ENCODE data around the gene NEUROD6. TPM values are rescaled to one million over a fixed set of nuclear protein-coding genes. Genes with fewer than 3 reads are reported as not detected.

NEUROD6 gene
- total and polyA plus RNA-seq, 2 experiments from 2014 or later: not detected

DNA sequence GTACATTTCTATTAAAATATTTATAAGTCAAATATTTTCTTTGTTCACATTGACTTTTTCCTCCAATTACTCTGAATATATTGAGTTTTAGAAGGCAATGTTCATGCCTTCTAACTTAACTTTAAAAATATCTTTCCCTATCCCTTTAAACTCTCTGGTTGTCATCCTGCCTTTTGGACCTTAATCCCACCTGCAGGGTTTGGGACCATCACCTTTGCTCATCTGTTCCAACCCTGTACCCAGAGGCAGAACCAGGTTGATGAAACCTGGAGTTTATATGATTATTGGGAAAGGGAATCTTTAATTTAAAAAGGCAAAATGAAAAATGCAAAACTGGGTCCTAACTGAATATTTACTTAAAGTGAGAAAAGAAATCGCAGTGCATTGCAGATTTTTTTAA, 24.8 kb downstream of the NEUROD6 start (continued):
- TF ChIP-seq CREB1 (CRISPR knock-in tag; IDR thresholded peaks at IDR 0.05; ENCODE audit: low read depth) (no peak), NANOG (IDR thresholded peaks at IDR 0.05; ENCODE audit: borderline replicate concordance) (no peak), ZNF114 (CRISPR knock-in tag; IDR thresholded peaks at IDR 0.05) (no peak), POLR2AphosphoS5 (IDR thresholded peaks at IDR 0.05; ENCODE audit: low read depth) (no peak), JUNB (IDR thresholded peaks at IDR 0.05; ENCODE audit: unreplicated experiment) (no peak)

- Mint-ChIP-seq H3K36me3 (ENCODE audit: low read depth) (no peaks in the 10 kb centered on the region), H3K9me3 (no peaks in the 10 kb centered on the region), H3K27me3 (ENCODE audit: insufficient read depth, low read depth, poor library complexity) (peaks cover 10% of the 10 kb centered on the region), H3K4me1 (peaks cover 4% of the 10 kb centered on the region; the same call in 2 of the 3 replicates), H3K4me3 (no peak overlapping the region), H3K27ac (no peak overlapping the region)
- H3K79me2 ChIP-seq (replicated peaks; ENCODE audit: insufficient read depth): no peaks in the 10 kb centered on the region
- H3K4me3 ChIP-seq: no peak overlapping the region
- no peaks in the 10 kb centered on the region for H3K4me1 ChIP-seq (ENCODE audit: insufficient read depth)
- H3K36me3 ChIP-seq (ENCODE audit: insufficient read depth): no peaks in the 10 kb centered on the region
- no peaks in the 10 kb centered on the region for H3K9me2 ChIP-seq (ENCODE audit: insufficient read depth)
- DNase-seq (ENCODE audit: low spot score) (no peak), ATAC-seq (no peak)
- no peaks in the 10 kb centered on the region for H3K27me3 ChIP-seq (ENCODE audit: insufficient read depth)
- H3K27ac ChIP-seq (ENCODE audit: low read depth): no peak overlapping the region
- no peaks in the 10 kb centered on the region for H4K20me1 ChIP-seq (replicated peaks; ENCODE audit: insufficient read depth)
- TF ChIP-seq, protein P1, sequence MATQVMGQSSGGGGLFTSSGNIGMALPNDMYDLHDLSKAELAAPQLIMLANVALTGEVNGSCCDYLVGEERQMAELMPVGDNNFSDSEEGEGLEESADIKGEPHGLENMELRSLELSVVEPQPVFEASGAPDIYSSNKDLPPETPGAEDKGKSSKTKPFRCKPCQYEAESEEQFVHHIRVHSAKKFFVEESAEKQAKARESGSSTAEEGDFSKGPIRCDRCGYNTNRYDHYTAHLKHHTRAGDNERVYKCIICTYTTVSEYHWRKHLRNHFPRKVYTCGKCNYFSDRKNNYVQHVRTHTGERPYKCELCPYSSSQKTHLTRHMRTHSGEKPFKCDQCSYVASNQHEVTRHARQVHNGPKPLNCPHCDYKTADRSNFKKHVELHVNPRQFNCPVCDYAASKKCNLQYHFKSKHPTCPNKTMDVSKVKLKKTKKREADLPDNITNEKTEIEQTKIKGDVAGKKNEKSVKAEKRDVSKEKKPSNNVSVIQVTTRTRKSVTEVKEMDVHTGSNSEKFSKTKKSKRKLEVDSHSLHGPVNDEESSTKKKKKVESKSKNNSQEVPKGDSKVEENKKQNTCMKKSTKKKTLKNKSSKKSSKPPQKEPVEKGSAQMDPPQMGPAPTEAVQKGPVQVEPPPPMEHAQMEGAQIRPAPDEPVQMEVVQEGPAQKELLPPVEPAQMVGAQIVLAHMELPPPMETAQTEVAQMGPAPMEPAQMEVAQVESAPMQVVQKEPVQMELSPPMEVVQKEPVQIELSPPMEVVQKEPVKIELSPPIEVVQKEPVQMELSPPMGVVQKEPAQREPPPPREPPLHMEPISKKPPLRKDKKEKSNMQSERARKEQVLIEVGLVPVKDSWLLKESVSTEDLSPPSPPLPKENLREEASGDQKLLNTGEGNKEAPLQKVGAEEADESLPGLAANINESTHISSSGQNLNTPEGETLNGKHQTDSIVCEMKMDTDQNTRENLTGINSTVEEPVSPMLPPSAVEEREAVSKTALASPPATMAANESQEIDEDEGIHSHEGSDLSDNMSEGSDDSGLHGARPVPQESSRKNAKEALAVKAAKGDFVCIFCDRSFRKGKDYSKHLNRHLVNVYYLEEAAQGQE (IDR thresholded peaks at IDR 0.05; ENCODE audit: unreplicated experiment): no peak
- TF ChIP-seq NANOG (IDR thresholded peaks at IDR 0.05; ENCODE audit: borderline replicate concordance) (no peak), CREB1 (CRISPR knock-in tag; IDR thresholded peaks at IDR 0.05; ENCODE audit: low read depth) (no peak), POLR2AphosphoS5 (IDR thresholded peaks at IDR 0.05; ENCODE audit: low read depth) (no peak)
- no peaks in the 10 kb centered on the region for H3F3A ChIP-seq (replicated peaks; ENCODE audit: low read depth)
- H3K4me2 ChIP-seq: no peak overlapping the region
- H2AFZ ChIP-seq: no peak overlapping the region
Observed at GRCh38 chr7:31314781-31315180, 25.7 kb downstream of the NEUROD6 start.

- Histone ChIP-seq H3F3A (replicated peaks; ENCODE audit: low read depth) (no peaks in the 10 kb centered on the region), H3K4me2 (no peak overlapping the region), H3K36me3 (ENCODE audit: insufficient read depth) (no peaks in the 10 kb centered on the region), H3K4me3 (no peak overlapping the region), H3K27me3 (ENCODE audit: insufficient read depth) (no peaks in the 10 kb centered on the region), H3K9me2 (ENCODE audit: insufficient read depth) (no peaks in the 10 kb centered on the region), H4K20me1 (replicated peaks; ENCODE audit: insufficient read depth) (no peaks in the 10 kb centered on the region), H3K4me1 (ENCODE audit: insufficient read depth) (peaks cover 3% of the 10 kb centered on the region; the same call in 1 of the 2 replicates), H3K79me2 (replicated peaks; ENCODE audit: insufficient read depth) (no peaks in the 10 kb centered on the region), H3K27ac (ENCODE audit: low read depth) (no peak overlapping the region), H2AFZ (no peak overlapping the region)
- H3K36me3 Mint-ChIP-seq (ENCODE audit: low read depth): no peaks in the 10 kb centered on the region
- DNase-seq (ENCODE audit: low spot score) (no peak), ATAC-seq (no peak)
- no peaks in the 10 kb centered on the region for H3K9me3 Mint-ChIP-seq
- H3K27ac Mint-ChIP-seq: no peak overlapping the region
- H3K4me1 Mint-ChIP-seq: peaks cover 9% of the 10 kb centered on the region
- no peak overlapping the region for H3K4me3 Mint-ChIP-seq
- peaks cover 10% of the 10 kb centered on the region for H3K27me3 Mint-ChIP-seq (ENCODE audit: insufficient read depth, low read depth, poor library complexity)
- no peak for TF ChIP-seq NANOG (IDR thresholded peaks at IDR 0.05; ENCODE audit: borderline replicate concordance)
Observed at GRCh38 chr7:31312889-31313288, 27.6 kb downstream of the NEUROD6 start.

All from GM23338 (cell line).